Measurements from ENCODE around the gene NECTIN1.

NECTIN1 gene

GRCh38 chr11:119640541-119640940 is 88.5 kb downstream of the NECTIN1 start:
- no peak for DNase-seq (ENCODE audit: low read depth in 2 of 2)

- no peak for DNase-seq (ENCODE audit: low read depth in 2 of 2)
Measured at GRCh38 chr11:119639642-119640205, 89.3 kb downstream of the NECTIN1 start.

- no peak for DNase-seq (ENCODE audit: low read depth in 2 of 2)
Measured at GRCh38 chr11:119638851-119639250, 90.1 kb downstream of the NECTIN1 start.

GRCh38 chr11:119637481-119637880 is 91.5 kb downstream of the NECTIN1 start:
- DNase-seq (ENCODE audit: low read depth in 2 of 2) = no peak

- no peak for DNase-seq (ENCODE audit: low read depth in 2 of 2)
Measured at GRCh38 chr11:119635776-119636175, 93.2 kb downstream of the NECTIN1 start.

- no peak for DNase-seq (ENCODE audit: low read depth in 2 of 2)
Measured at GRCh38 chr11:119635041-119635740, 93.8 kb downstream of the NECTIN1 start.

- no peak for DNase-seq (ENCODE audit: low read depth in 2 of 2)
Measured at GRCh38 chr11:119634301-119634700, 94.7 kb downstream of the NECTIN1 start.

GRCh38 chr11:119629834-119630624 is 99.0 kb downstream of the NECTIN1 start:
- no peak for DNase-seq (ENCODE audit: low read depth in 2 of 2)

- no peak for DNase-seq (ENCODE audit: low read depth in 2 of 2)
Measured at GRCh38 chr11:119629085-119629484, 99.9 kb downstream of the NECTIN1 start.

- no peak for DNase-seq (ENCODE audit: low read depth in 2 of 2)
Measured at GRCh38 chr11:119627286-119627685, 101.7 kb downstream of the NECTIN1 start.

GRCh38 chr11:119626871-119627270 is 102.1 kb downstream of the NECTIN1 start:
- DNase-seq (ENCODE audit: low read depth in 2 of 2) = no peak

- DNase-seq (ENCODE audit: low read depth in 2 of 2) = no peak
Measured at GRCh38 chr11:119626197-119626841, 102.7 kb downstream of the NECTIN1 start.

- no peak for DNase-seq (ENCODE audit: low read depth in 2 of 2)
Measured at GRCh38 chr11:119625206-119625978, 103.6 kb downstream of the NECTIN1 start.

- no peak for DNase-seq (ENCODE audit: low read depth in 2 of 2)
Measured at GRCh38 chr11:119624629-119625028, 104.4 kb downstream of the NECTIN1 start.

- no peak for DNase-seq (ENCODE audit: low read depth in 2 of 2)
Measured at GRCh38 chr11:119624102-119624615, 104.8 kb downstream of the NECTIN1 start.

- no peak for DNase-seq (ENCODE audit: low read depth in 2 of 2)
Measured at GRCh38 chr11:119623682-119624081, 105.3 kb downstream of the NECTIN1 start.

- no peak for DNase-seq (ENCODE audit: low read depth in 2 of 2)
Measured at GRCh38 chr11:119622454-119623143, 106.4 kb downstream of the NECTIN1 start.

GRCh38 chr11:119619665-119620064 is 109.3 kb downstream of the NECTIN1 start:
- DNase-seq (ENCODE audit: low read depth in 2 of 2) = no peak

- DNase-seq (ENCODE audit: low read depth in 2 of 2) = no peak
Measured at GRCh38 chr11:119618208-119618909, 110.6 kb downstream of the NECTIN1 start.

GRCh38 chr11:119617340-119617713 is 111.7 kb downstream of the NECTIN1 start:
- DNase-seq (ENCODE audit: low read depth in 2 of 2) = no peak

All from stimulated activated CD8-positive, alpha-beta memory T cell treated with anti-CD3 and anti-CD28 coated beads, Interleukin-2, amount 100 ng/mL, for 1 hour (primary cell).